Measurements from ENCODE around the gene TBX6.
"Not testable (repeated sequence)": the region's sequence is repeated elsewhere in the genome, so short reads cannot be mapped to it uniquely, and the experiment has no call there.

TBX6 gene

DNA sequence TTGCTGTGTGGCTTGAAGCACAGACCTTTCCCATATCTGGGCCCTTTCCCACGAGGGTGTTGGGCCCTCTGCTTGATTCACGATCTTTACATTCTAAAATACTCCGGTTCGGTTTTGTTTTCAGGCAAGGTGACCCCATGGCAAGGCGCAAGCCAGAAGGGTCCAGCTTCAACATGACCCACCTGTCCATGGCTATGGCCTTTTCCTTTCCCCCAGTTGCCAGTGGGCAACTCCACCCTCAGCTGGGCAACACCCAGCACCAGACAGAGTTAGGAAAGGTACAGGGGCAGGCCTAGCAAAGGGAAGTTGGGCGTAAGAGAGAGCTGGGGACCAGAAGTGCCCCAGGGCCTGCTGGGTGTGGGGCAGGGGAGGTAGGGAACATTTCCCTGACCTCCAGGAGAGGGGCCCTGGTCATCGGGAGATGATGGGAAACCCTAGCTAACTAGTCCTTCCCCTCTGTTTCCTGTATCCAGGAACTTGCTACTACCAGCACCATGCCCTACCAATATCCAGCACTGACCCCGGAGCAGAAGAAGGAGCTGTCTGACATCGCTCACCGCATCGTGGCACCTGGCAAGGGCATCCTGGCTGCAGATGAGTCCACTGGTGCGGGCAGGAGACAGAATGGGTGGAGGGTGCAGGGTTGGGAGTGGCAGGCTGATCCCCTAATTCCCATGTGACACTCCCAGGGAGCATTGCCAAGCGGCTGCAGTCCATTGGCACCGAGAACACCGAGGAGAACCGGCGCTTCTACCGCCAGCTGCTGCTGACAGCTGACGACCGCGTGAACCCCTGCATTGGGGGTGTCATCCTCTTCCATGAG lies 24.8 kb downstream of the TBX6 start:
- DNase-seq, result peak in 19 of 51 donors; percentile 6 to 46 (median 18)

DNA sequence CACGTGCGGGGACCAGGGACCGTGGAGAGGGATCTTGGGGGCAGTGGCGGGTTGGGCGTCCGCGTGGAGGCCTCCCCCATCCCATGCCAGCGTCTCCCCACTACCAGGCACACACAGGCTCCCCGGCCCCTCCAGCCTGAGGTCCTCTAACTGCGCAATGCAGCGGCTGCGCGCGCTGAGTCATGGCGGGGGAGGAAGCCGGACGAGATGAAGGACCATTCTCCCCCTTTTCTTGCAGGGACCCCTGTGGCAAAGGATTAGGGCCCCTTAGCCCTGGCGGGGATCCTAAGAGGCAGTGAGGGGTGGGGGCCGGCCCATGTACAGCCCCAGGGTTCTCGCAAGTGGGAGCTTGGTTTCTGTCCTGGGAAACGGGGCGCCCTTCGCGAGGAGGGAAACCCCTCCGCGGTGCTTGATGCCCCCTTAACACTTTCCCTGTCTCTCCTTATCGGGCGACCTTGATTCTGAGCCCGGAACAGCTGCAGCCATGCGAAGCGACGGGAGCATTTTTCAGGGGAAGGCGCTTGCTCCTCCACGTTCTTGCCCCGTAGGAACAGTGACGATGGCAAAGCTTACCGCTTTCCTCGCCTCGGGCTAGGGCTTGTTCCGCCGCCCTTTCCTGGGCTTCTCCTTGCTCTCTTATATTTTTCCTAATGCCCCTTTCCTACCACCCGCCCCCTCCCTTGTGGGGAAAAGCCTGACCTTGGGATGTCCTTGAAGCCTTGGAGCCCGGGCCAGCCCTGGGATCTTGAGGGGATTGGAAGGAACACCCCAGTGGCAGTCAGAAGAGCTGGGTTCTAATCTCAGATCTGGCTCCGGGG lies 25.6 kb downstream of the TBX6 start:
- peak in 7 of 51 donors; percentile 26 to 58 (median 42) for DNase-seq

DNA sequence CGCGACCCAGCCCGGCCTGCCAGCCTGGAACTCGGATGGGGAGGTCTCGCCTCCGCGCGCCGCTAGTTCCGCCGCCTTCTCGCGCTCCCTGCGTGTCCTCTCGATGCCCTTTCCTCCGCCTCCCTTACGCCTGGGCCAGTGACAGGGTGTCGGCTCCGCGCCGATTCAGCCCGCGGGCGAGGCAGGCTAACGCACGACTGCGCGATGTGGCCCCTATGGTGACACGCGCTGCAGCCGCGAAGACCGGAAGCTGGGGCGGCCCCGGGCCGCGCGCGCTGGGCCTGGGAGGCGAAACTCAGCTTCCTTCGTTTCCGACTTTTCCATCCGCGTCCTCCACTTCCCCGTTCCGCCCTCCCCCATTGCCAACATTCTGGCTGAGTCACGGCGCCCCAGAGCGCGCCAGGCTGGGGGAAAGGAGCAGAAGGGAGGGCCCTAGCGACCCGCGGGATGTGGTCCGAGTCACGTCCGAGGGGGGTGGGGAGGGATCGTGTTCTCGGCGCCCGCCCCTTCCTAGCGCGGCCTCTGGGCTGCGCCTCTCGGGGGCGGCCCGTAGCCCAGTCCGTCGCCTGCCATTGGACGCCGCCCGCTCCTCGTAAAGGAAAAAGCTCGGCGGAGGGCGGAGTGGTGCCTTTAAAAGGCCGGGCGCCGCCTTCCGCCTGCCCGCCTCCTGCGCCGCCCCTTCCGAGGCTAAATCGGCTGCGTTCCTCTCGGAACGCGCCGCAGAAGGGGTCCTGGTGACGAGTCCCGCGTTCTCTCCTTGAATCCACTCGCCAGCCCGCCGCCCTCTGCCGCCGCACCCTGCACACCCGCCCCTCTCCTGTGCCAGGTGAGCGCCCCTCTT lies 26.4 kb downstream of the TBX6 start, which contains the start of gene ALDOA:
TSS of gene ALDOA (plus strand) at position 659 of the 841 bp plus-strand sequence. CDS start 1,138 bp downstream, outside the sequence.
- DNase-seq, result peak; percentile 82 to 99 (median 97)

DNA sequence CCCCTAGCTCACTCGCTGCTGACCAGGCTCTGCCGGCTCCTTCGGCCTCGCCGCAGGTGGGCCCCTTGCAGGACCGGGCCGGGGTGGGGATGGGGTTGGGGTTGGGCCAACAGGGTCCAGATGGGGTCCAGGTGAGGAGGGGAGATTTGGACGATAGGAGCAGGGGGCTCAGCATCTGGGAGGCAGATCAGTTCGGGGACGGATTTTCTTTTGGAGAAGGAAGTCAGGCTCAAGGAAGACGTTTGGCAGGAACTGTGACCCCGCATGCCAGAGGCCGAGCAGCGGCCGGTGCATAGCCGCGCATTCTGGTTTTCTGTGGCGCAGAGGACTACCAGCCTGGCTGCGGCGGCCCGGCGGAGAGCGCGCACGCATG lies 27.0 kb downstream of the TBX6 start:
- DNase-seq, result peak in 7 of 51 donors; percentile 39 to 82 (median 50)

DNA sequence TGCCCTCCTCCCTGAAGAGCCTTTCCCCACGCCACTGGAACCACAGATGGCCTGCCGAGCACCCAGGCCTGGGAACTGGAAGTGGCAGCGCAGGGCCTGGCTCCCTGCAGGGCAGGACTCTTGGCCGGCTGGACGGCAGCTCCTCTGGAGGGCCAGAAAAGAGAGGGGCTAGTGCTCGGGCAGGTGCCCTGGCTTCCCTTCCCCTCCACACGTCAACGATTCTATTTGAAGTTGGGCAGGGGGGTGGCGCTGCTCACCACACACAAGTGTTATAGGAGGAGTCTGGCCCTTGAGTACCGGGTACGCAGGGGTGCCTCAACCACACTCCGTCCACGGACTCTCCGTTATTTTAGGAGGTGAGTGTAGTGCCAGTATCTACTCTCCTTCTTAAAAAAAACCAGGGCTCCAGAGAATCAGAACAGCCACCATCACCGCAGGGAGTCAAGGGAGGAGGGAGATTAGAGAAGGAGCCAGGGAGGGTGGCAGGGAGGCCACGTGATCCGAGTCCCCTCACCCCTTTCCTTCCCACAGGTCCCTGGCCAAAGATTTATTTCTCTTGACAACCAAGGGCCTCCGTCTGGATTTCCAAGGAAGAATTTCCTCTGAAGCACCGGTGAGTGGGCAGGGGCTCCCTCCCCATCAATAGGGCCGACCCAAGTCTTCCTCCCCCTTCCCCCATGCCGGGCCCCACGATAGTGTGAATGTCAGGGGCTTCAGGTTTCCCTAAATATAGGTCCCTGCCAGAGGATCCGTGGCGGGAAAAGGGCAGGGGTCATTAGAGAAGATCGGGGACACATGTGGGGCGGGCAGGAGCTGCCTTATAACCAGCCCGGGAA lies 27.6 kb downstream of the TBX6 start:
- DNase-seq, result peak in 49 of 51 donors; percentile 23 to 86 (median 72)

DNA sequence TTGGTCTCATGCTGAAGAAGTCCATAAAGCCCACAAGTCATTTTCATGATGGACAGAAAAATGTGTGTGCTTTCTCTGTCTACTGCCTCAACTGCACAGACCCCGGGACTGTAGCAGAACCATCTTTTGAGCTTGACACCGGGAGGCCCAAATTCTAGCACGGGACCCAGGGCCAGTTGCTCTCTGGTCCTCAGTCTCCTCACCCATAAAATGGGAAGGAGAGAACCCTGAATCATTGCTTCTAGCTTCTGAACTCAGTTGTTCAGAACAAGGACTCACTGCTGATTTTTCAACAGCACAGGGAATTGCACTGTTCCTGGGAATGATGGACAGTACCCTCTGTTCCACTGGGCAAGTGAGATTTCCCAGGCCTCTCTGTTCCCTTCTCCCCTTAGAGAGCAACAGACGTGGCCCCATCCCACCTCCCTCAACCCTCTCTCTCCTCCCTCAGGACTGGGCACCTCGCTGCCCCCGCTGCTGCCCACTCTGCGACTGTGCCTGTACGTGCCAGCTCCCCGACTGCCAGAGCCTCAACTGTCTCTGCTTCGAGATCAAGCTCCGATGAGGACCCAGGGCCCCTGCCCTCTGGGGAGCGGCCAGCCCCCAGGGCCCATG lies 28.3 kb downstream of the TBX6 start:
- peak in 6 of 51 donors; percentile 40 to 52 (median 43) for DNase-seq

DNA sequence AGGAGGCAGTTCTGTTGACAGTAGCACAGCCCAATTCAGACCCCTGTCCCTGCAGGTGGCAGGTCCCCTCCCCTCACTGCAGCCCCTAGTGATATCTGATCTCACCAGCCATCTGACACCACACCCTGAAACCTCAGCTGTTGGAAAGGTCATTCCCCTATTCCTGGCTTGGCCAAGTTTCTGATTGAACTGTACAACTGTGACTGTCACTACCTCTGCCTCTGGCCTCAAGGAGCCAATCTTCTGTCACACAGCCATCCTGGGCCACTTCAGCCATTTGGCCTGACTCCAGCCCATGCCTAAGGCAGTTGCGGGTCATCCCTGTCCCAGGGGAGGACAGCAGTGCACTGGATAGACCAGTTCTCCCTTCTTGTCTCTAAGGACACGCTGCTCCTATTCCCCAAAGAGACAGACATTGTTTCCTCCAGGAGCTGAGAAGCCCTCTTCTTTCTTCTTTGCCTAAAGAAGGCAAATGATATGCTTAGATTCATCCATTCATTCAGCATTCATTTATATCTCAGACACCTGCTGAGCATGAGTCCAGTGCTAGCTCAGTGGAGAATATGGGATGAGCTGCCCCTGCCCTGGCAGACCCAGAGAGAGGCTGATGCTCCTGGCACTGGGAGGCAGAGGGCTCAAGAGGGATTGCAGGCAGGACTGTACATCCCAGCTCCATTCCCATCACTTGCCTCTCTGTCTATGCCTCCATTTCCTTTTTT lies 30.7 kb downstream of the TBX6 start:
- no peak for DNase-seq

DNA sequence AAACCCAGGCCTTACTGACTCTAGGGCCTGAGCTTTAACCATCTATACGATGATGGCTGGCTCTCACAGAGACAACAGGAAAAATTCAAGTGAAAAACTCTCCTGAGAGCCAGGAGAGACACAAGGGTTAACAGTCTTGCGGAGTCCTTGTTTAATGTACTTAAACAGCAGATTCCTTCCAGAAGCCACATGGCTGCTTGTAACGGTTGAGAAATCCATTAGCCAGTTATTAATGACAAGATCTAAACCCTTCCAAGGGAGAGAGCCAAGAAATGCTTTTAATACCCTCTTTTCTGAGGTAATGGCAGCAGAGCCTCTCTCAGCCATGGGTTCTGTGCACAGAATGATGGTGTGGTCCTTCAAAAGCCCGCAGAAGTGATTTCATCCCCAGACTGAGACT lies 31.4 kb downstream of the TBX6 start:
- no peak for DNase-seq

DNA sequence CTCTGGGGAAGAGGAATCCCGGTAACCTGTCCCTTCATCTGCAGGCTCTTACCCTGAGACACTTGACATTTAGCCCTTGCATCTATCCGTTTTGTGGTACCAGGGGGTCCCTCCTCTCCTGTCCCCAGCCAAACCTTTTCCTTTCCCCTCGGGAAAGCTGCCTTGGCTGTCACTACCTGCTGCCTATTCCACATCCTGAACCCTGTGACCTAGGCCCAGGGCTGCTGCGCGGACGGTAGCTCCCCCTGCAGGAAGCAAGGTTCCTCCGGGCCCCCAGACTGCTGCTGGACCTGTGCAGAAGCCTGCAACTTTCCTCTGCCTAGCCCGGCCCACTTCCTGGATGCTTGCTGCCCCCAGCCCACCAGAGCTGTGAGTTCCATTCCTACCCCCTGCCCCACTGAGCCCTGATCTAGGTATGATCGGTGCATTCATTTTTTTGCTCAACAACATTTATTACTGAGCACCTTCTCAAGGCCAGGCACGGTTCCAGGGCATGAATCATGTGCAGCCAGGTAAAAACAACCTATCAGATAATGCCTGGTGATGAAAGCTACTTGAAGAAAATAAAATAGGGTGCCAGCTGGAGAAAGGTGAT lies 36.7 kb downstream of the TBX6 start:
- DNase-seq, result peak in 4 of 51 donors; percentile 3 to 11 (median 8)

DNA sequence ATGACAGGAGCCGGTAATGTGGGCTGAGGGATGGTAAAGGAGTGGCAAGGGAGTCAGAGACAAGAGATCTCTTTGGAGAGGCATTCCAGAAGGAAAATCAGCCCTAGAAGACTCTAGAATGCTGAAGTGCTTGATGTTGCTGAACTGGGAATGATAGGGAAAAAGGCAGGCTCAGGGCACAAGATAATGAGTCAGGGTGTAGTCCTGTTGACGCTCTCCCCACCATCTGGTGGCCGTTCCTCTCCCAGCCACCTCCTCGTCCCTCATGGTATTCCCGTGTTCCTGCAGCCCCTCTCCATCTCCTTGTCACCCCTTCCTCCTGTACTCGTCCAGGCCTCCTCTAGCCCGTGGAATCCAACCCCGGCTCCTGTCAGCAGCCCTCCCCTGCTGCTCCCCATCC lies 37.3 kb downstream of the TBX6 start:
- no peak for DNase-seq

DNA sequence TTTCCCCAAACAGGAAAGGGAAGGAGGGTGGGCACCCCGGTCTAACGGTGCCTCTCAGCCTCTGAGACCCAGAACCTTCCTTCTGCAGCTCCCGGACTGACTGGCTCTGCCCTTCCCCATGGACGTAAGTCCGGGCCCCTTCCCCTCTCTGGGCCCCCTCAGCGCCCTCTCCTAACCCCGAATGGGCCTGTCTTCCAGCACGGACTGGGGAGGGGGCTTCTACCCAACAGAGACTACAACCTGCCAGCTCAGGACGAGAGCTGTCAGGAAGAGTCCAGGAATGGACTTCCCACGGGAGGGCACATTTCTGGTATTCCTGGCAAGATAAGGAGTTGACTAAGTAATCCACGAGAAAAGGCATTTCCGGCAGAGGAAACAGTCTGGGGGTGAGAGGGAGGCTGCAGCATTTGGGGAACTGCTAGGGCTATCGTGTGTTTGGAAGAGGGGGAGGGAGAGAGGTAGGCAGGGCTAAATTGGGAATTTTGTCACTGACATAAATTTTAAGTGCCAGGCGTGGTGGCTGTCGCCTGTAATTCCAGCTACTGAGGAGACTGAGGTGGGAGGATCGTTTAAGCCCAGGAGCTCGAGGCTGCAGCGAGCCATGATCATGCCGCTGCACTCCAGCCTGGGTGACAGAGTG lies 38.2 kb downstream of the TBX6 start:
- no peak for DNase-seq

DNA sequence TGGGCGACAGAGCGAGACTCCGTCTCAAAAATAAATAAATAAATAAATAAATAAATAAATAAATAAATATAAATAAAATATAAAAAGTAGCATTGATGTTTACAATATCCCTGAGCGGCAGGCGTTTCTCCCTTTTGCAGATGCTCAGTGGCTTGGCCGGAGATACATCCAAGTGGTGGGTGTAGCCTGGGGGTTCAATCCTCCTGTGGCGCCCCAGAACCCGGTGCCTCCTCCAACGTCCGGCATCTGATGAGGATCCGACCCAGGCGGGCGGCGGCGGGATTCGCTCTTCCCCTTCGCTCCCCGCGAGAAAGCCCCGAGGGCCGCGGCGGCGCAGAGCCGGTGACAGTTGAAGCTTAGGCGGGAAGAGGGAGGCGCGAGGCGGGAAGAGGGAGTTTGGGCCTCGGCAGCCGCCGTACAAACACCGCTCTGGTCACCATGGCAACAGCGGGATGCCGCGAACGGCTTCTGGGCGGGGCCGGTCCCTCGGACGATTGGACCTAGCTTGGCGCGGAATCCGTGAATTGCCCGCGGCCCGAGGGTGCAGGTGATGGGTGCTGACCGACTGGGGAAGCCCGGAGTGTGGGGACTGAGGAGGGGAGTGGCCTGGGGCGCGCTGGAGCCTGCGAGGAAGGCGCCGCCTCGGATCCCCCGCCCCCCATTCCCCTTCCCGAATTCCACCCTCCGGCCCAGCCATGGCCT lies 38.9 kb downstream of the TBX6 start:
- peak in 50 of 51 donors; percentile 44 to 91 (median 78) for DNase-seq

DNA sequence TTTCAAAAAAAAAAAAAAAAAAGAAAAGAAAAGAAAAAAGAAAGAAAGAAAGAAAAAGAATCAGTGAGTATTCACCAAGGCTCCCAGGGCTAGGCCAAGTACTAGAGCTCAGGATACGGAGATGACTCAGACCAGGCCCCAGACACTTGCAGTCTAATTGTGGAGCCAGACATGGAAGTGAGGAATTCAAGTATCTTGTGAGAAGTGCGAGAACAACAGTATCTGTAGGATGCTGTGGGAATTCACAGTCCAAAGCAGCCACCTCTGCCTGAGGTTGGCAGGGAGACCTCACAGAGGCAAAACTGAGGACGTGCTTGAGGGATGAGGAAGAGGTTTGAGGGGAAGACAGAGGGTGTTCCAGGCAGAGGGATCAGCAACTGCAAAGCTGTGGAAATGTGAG lies 40.2 kb downstream of the TBX6 start:
- DNase-seq, result no peak

DNA sequence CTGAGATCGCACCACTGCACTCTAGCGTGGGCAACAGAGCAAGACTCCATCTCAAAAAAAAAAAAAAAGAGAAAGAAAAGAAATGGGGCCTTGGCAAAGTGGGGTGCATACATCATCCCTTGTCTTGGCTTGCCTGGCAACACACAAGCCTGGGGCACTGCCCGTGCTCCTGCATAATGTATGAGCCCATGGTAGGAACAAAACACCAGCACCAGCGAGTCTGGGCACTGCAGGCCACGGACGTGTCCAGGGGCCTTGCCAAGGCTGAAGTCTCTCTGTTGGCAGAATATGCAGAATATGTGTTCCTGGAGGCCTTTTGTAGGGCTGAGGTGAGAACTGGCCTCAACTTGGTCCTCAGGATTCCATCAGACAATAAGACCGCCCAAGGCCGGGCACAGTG lies 41.9 kb downstream of the TBX6 start:
- peak in 35 of 51 donors; percentile 12 to 87 (median 56) for DNase-seq

DNA sequence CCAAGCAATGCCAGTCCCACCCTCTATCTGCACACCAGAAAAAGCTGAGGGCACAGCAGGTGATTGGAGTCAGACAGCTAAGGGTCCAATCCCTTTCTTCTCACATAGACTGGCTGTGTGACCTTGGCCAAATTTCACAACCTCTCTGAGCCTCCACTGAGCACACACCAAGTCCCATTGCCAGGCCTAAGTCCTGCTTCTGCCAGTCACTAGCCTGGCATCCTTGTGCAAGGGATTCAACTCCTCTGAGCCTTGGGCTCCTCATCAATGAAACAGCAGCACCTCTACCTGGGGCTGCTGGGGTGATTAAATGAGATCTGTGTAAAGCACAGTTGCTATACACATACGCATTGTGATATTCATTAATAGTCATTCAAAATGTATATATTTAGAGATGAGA lies 45.1 kb downstream of the TBX6 start:
- no peak for DNase-seq

DNA sequence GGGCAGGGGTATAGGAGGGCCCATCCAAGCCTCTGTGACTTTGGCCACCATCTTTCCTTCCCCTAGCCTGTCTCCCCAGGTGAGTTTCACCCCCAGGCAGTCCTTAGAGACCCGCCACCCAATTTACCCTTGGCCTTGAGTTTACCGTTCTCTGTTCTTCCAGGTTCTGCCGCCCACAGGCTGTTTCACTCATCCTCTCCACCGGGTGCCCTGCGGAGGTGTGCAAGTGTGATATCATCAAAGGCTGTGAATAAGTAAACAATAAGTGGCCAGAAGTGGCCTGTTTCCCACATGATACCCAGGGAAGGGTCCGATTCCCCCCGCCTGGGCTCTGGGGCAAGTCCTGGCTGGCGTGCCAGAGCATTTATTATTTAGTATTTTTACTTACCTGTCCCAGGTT lies 45.5 kb downstream of the TBX6 start:
- DNase-seq, result no peak

DNA sequence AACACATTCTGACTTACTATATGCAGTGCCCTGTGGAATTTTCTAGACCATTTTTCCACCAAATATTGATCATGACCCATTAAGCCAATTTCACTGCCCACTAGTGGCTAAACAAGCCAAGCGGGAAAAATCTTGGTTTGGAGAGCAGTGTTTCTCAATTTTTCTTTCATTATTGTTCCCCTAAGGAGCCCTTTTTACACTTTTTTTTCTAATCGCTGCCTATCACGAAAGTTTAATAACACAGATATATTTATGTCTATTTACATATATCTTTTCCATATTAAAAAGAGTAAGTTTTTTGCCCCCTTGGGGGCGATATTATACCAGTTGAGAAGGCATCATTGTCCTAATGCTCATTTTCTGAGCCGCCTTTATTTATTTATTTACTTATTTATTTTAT lies 49.9 kb downstream of the TBX6 start:
- DNase-seq, result no peak

DNA sequence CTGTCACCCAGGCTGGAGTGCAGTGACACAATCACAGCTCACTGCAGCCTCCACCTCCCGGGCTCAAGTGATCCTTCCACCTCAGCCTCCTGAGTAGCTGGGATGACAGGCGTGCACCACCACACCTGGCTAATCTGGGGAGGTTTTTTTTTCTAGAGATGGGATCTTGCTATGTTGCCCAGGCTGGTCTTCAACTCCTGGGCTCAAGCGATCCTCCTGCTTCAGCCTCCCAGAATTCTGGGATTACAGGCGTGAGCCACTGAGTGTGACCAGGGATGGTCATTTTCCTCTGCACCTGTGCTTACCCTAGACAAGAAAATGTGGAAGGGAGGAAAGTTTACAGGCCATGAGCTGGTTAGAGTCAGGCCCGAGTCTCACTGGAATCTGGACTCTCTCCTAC lies 51.0 kb downstream of the TBX6 start:
- DNase-seq, result not testable (repeated sequence)
